GM18520 (cell line): ENCODE measurements around the gene EEA1.
"Not testable (repeated sequence)": the region's sequence is repeated elsewhere in the genome, so short reads cannot be mapped to it uniquely, and the experiment has no call there.

Source experiments
- ATAC-seq: cut with Tn5 transposase; IDR thresholded peaks from one replicate; pipeline ENCODE4 v1.9.1; 2021; ENCODE audit not compliant: unreplicated experiment

Gene EEA1

GRCh38 chr12:92756898-92757596 is 172.0 kb downstream of the EEA1 start:
- no peak for ATAC-seq

DNA sequence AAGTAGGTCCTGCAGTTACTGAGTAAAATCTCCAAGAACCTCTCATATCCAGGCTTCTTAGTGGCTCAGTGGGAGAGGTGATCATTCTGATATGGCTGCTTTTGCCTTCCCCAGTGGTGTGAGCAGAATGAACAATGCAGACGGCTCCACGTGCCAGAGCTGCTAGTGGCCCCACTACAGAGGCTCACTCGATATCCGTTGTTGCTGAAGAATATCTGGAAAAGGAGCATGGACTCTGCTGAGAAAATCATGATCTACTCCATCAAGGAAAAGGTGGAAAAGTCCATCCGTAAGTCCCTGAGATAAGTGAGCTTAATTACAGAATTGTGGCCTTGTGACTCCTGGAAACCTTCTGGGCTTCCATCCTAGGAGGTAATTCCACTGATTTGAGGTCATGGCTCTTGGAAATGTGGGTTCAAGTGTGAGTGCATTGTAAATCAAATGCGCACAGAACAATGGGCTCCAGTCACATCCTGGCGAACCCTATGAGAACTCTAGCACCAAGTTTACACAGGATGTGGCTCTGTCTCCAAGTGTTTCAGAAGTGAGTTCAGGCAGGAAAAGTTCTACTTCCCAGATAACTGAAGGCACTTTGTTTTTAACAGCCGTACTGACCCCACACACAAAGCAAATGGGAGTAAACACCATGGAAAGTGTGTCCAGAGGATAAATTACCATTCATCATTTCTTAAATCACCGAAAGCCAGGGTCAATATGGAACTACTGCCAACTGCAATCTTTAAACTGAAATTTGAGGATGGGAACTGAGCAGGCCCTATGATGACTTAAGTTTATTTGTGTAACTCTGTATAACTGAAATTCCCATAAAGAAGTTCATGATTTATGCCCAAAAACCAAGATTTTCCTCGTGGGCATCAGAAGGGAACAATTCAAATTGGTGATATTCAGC is 174.9 kb downstream of the EEA1 start:
- no peak for ATAC-seq

- ATAC-seq, result not testable (repeated sequence)
These were observed 179.4 kb downstream of the EEA1 start for GRCh38 chr12:92749691-92750090.

DNA sequence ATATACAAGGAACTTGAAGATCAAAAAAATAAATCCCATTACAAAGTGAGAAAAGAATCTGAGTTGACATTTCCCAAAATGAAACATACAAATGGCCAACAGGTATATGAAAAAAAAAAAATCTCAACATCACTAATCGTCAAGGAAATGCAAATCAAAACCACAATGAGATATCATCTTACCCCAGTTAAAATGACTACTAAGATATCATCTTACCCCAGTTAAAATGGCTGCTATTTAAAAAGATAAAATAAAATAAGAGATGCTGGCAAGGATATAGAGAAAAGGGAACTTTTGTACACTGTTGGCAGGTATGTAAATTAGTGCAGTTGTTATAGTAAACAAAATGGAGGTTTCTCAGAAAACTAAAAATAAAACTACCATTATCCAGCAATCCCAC is 181.9 kb downstream of the EEA1 start:
- ATAC-seq, result no peak

DNA sequence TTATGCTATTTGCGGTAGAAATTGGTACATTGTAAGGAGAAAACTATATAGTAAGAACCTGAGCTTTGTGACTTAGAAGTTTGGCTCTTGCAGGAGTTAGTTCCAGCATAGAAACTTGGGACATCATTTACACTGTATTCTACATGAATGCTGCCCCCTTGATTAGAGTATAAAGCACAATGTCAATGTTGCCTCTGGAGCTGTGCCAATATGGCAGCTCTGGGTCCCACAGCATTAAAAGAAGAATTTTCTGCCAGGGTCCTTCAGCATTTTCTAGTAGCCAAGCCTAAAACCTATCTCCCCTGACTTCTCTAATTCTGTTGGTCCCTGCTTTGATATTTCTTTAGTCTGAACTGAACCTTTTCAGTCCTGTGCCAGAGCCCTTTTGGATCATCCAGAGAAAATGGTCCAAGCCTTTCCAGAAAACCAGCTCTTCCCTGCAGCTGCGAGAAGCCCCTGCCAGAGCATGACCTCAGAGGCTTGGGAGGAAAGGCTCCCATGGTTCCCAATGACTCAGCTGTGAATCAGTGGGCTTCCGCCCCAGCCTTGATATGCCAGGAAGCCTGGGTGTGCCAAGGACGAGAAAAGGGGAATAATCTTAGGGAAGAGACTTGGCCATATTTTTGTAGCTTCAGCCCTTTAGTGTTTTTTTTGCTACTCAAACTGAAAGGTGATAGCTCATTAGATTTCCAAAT is 183.1 kb downstream of the EEA1 start:
- no peak for ATAC-seq

DNA sequence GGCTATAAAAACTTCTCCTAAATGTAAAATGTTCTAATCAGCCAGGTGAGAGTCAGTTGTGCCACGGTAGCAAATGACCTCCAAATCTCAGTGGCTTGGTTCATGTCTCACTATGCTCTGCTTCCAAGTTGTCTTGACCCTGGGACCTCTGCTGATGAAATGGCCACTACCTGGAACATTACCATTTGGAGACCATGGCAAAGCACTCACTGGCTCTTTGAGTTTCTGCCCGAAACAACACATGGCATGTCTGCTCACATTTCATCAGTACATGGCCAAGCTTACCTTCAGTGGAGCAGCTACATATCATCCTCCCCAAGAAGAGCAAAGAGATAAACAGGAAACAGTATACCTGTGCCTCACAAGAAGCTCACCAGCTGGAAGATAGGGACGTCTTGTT is 186.1 kb downstream of the EEA1 start:
- no peak for ATAC-seq

GRCh38 chr12:92740411-92740810 is 188.7 kb downstream of the EEA1 start:
- no peak for ATAC-seq

DNA sequence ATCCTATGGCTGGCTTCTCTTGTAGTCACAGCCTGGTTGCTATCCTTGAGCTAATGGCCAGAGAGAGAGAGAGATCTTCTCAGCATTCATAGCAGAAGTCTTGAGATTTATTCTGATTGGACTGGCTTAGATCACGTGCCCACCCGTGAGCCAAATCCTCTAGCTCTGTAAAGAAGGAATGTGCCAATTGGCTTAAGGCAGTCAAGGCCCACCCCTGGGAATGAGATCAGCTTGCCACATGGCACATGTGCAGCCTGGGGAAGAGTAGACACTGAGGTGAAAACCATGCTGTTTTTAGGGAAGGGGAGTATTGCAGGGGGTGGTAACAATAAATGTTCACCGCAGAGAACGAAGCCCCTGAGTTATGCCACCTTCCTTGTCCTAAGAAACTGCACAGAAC is 190.0 kb downstream of the EEA1 start:
- ATAC-seq, result no peak

DNA sequence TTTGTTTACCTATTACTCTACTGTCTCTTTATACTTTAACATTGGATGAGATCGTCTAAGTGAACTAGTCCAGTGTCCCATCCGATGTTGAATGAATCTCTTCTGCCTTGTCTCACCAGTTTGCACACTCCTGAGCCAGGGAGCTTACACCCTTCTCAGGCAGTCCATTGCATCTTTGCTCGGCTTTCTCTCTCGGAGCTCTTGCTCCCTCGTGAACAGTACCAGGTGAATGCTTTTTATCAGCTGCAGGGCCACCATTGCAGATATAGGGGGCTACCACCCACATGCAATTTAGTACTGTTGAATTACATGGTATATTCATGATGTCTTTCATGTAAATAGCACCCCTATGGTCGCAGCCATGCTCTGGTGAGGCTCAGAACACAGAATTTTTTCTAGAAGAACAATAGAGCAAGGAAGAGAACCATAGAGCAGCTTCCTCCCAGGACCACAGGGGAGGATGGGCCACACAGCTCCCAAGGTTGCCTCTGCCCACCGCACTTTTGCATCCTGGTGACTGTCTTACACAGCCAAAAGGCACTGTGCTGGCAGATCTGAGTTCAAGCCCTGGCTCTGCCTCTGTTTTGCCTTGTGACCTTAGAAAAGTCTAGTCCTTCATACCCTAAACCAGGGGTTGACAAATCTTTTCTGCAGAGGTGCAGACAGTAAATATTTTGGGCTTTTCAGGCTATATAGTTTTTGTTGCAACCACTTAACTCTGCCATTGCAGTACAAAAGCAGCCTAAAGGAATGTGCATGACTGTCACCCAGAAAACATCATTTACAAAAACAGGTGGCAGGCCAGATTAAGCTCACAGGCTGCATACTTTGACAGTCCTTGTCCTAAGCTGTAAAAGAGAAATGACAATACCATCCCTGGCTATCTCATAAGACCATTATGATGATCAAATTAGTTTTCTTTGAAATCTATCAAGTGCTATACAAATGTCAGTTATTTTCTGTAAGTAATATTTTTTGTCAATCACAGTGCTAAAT is 190.9 kb downstream of the EEA1 start:
- no peak for ATAC-seq

- ATAC-seq, result no peak
These were observed 192.5 kb downstream of the EEA1 start for GRCh38 chr12:92736605-92737004.

- ATAC-seq, result no peak
These were observed 193.9 kb downstream of the EEA1 start for GRCh38 chr12:92735131-92735721.

DNA sequence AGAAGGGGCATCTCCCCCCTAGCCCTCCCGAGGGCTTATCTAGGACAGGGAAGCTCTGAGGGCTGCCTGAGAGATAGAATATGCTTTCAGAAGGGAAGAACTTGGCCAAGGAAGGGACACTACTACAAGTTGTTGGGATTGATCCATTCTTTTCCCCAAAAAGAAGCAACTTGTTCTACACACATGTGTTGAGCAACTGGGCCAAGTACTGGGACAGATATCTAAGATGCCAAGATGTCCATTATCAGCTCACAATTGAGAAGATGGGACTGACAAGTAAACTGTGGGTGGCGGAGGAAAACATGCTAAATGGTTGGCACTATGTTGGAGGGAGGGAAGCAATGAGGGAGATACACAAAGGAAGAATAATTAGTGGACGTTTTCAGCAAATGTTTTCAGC is 195.4 kb downstream of the EEA1 start:
- ATAC-seq, result no peak

- ATAC-seq, result no peak
These were observed 195.9 kb downstream of the EEA1 start for GRCh38 chr12:92733181-92733580.

DNA sequence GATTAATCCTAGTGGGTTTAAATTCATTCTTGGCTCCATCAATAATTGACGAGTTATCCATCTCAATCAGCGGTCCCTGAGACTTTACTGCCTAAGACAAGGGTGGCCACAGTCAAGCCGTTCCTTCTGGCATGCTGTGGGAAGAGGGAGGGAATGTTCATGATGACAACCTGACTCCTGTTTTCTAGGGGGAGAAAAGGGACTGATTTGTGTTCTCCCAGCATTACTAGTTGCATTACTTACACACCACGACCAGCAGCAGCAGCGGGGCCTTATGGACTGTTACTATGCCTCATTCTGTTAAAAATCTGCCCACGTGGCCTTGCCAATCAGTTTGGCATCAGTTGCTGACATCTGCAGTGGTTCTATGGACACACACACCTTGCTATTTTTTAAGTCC is 196.4 kb downstream of the EEA1 start:
- ATAC-seq, result no peak

DNA sequence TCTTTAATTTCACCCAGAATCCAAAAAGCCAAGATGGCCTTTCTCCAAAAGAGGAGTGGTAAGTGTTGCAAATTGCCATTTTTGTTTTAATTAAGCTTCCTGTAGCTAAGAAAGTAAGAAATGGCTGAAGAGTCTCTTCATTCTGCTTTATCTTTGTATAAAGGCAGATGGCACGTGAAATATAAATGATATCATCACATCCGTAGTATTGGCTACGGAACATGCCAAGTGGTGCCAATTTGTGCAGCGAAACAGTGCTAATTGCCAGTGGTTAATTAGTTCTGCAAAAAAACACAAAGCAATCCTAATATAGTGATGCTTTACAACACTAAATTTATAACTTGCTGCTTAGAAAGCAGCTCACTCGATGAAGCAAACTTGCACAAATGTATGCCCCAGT is 196.9 kb downstream of the EEA1 start:
- ATAC-seq, result no peak

DNA sequence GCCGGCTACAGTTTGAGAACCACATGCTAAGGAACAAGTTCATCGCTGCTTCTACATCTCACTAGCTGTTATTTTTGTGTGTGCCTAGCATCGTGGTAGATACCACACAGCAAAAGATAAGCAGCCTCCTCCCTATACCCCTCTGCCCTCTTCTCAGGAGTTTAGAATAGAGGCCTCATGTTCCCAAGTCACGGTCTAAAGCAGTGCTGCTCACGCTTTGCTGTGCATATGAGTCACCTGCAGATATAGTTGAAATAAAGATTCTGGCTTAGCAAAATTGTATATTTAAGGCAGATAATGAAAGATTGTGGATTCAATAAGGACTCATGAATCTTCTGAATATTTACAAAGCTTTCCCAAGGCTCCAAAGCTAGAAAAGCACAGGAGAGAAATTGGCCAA is 198.3 kb downstream of the EEA1 start:
- ATAC-seq, result no peak

DNA sequence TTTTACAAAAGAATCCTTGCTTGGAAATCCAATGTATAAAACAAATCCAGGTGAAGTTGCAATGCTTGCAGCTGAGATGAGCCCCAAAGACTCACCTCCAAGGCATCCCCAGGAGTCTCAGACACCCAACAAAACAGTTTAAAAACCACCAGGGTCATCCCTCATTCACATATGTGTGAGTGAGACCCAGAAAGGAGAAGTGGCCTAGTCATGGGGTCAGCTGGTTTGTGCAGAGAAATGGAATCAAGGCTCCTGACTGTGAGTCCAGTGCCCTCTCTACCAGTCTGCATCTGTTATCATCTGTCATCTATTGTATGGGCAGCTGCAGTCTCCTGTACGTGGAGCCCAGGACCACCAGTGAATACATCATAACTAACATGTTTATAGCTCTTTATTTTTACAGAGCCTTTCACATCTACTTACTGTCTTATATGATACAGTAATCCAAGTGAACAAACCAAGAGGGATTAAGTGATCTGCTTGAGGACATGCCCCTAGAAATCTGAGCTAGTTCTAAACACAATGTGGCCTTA is 199.3 kb downstream of the EEA1 start:
- ATAC-seq, result no peak

- no peak for ATAC-seq
These were observed 202.2 kb downstream of the EEA1 start for GRCh38 chr12:92726850-92727249.

DNA sequence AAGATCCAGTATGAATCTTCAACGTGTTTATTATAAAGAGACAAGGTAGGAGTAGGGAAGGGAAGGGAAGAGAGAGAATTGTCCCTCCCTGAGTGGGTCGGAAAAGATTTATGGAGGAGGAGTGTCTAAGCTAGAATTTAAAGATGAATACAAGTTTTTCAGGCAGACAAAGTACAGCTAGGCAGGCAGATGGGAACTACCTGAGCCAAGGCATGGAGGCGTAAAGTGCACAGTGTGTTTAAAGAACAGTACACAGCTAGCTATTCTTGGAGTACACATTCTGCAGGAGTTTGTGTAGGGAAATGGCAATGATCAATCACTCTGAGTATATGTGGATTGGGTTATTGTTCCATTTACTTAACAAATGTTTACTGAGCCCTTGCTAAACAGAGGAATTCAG is 206.2 kb downstream of the EEA1 start:
- no peak for ATAC-seq

DNA sequence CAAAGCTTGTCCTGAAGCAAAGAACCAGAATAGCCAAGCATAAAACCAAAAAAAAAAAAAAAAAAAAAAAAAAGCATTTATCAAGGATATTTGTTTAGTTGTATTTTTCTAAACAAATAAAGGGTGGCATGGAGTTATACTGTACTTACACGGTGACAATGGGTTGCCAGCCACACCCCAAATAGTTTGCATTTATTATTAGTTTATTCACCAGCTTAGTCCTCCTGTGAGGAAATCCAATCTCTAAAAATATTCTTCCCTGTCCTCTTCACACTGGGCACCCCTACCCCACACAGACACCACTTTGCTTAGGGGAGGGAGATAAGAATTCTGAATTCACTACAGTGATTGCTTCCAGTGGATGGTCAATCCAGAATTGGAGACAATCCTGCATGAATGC is 207.4 kb downstream of the EEA1 start:
- no peak for ATAC-seq
